Right atrium auricular region (tissue), 2 donors: ENCODE data around the gene RREB1. TPM values are rescaled to one million over a fixed set of nuclear protein-coding genes. Genes with fewer than 3 reads are reported as not detected.
A peak's percentile ranks its signal among the peaks of the same experiment; 100 is the strongest.

ENCODE experiments used
- DNase-seq: peaks from one replicate; pipeline ENCODE4 v3.0.0-alpha.2; 2019; ENCODE audit warnings: low spot score
- H3K27ac ChIP-seq, 2 donors: fragments of 200-600 bp; sonication (generic); 1 replicate in 1 of 2; 2 replicates in 1 of 2; pipeline ENCODE4 v1.5.1; 2016 to 2019
- H3K27me3 ChIP-seq, 2 donors: fragments of 200-600 bp; sonication (generic); one replicate each; pipeline versions ENCODE4 v1.5.1 to v1.6.0; 2017 to 2019
- H3K36me3 ChIP-seq: fragments of 200-600 bp; sonication (generic); one replicate; pipeline ENCODE4 v1.5.1; 2016
- H3K4me1 ChIP-seq, 2 donors: fragments of 200-600 bp; sonication (generic); one replicate each; pipeline versions ENCODE4 v1.5.1 to v1.6.0; 2017 to 2019
- H3K4me3 ChIP-seq, 2 donors: fragments of 200-600 bp; sonication (generic); 1 replicate in 1 of 2; 2 replicates in 1 of 2; pipeline ENCODE4 v1.5.1; 2017 to 2019; ENCODE audit warnings: mild to moderate bottlenecking in 1 of 2, moderate library complexity in 1 of 2
- H3K9me3 ChIP-seq, 2 donors: fragments of 200-600 bp; sonication (generic); one replicate each; pipeline ENCODE4 v1.5.1; 2019
- CTCF ChIP-seq, 2 donors: fragments of 200-600 bp; sonication (generic); IDR thresholded peaks; one replicate each; pipeline ENCODE4 v1.5.1; 2019; ENCODE audit warnings: antibody characterized with exemption in 2 of 2
- total RNA-seq, 2 donors: library from RNA; depleted of rRNA; stranded (reverse); fragments of >200 nt; gene quantifications; one replicate each; pipeline ENCODE4 v1.1.0, GENCODE V29; 2016

RREB1 gene
- total RNA-seq, 2 donors from 2014 or later = 25.5 to 30.3 TPM

- no peak for TF ChIP-seq CTCF (IDR thresholded peaks at IDR 0.05)
- H3K27me3 ChIP-seq = no peaks in the 10 kb centered on the region
- H3K4me1 ChIP-seq = peaks cover 0 to 24% of the 10 kb centered on the region in 2 donors
- H3K36me3 ChIP-seq = peaks cover 71% of the 10 kb centered on the region
- H3K27ac ChIP-seq = no peak overlapping the region
- H3K9me3 ChIP-seq = no peaks in the 10 kb centered on the region
- no peak for DNase-seq
- no peak overlapping the region for H3K4me3 ChIP-seq
Measured at GRCh38 chr6:7180751-7181150, 73.0 kb downstream of the RREB1 start.

GRCh38 chr6:7183707-7184106 is 75.9 kb downstream of the RREB1 start:
- Histone ChIP-seq H3K4me1 (peaks cover 0 to 12% of the 10 kb centered on the region in 2 donors), H3K4me3 (no peak overlapping the region), H3K27ac (no peak overlapping the region), H3K27me3 (no peaks in the 10 kb centered on the region), H3K9me3 (no peaks in the 10 kb centered on the region), H3K36me3 (peaks cover 79% of the 10 kb centered on the region)
- peak; percentile 48 for DNase-seq
- no peak for TF ChIP-seq CTCF (IDR thresholded peaks at IDR 0.05)

- Histone ChIP-seq H3K36me3 (peaks cover 83% of the 10 kb centered on the region), H3K27me3 (no peaks in the 10 kb centered on the region), H3K4me3 (no peak overlapping the region), H3K27ac (no peak overlapping the region), H3K9me3 (no peaks in the 10 kb centered on the region), H3K4me1 (peaks cover 0 to 12% of the 10 kb centered on the region in 2 donors)
- no peak for TF ChIP-seq CTCF (IDR thresholded peaks at IDR 0.05)
- peak; percentile 47 for DNase-seq
Measured at GRCh38 chr6:7184502-7184901, 76.7 kb downstream of the RREB1 start.

DNA sequence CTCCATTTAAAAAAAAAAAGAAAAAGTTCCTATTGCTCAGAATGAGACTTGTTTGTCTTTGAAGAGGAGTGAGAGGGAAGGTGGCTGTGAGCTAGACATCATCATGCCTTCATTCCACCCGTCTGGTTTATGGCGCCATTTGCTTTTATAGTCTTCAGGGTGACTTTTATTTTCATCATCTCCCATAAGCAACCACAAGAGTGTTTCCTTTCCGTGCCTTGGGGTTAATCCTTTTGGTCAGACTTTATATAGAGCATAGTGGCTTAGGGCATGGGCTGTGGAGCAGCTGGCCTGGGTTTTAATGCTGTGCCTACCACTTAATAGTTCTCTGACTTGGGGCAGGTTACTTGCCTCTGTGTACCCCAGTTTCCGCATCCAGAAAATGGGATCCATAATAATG is 77.8 kb downstream of the RREB1 start:
- H3K36me3 ChIP-seq = peaks cover 82% of the 10 kb centered on the region
- no peak for TF ChIP-seq CTCF (IDR thresholded peaks at IDR 0.05)
- H3K9me3 ChIP-seq = no peaks in the 10 kb centered on the region
- no peak overlapping the region for H3K27ac ChIP-seq
- H3K4me1 ChIP-seq = peaks cover 0 to 12% of the 10 kb centered on the region in 2 donors
- H3K4me3 ChIP-seq = no peak overlapping the region
- H3K27me3 ChIP-seq = no peaks in the 10 kb centered on the region
- DNase-seq = no peak

DNA sequence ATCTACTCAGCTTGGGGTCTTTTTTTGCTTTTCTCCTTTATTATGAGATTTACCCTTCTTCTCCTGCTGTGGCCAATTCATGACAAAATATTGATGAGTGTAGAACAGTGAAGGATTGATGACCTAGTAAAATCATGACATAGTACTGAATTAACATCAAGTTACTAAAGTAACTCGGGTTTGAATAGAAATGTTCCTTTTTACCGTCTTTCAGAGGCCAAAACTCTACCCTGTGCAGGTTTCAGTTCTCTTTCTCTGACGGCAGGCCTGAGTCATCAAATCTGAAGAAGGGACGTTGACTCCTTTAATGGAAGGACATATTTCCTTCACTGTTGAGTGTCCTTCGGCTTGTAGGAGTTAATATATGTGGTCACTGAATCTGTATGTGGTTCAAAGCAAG is 80.7 kb downstream of the RREB1 start:
- H3K4me3 ChIP-seq = no peak overlapping the region
- peaks cover 0 to 10% of the 10 kb centered on the region in 2 donors for H3K4me1 ChIP-seq
- DNase-seq = peak; percentile 54
- no peaks in the 10 kb centered on the region for H3K9me3 ChIP-seq
- H3K27ac ChIP-seq = no peak overlapping the region
- no peaks in the 10 kb centered on the region for H3K27me3 ChIP-seq
- peaks cover 57% of the 10 kb centered on the region for H3K36me3 ChIP-seq
- TF ChIP-seq CTCF (IDR thresholded peaks at IDR 0.05) = no peak

DNA sequence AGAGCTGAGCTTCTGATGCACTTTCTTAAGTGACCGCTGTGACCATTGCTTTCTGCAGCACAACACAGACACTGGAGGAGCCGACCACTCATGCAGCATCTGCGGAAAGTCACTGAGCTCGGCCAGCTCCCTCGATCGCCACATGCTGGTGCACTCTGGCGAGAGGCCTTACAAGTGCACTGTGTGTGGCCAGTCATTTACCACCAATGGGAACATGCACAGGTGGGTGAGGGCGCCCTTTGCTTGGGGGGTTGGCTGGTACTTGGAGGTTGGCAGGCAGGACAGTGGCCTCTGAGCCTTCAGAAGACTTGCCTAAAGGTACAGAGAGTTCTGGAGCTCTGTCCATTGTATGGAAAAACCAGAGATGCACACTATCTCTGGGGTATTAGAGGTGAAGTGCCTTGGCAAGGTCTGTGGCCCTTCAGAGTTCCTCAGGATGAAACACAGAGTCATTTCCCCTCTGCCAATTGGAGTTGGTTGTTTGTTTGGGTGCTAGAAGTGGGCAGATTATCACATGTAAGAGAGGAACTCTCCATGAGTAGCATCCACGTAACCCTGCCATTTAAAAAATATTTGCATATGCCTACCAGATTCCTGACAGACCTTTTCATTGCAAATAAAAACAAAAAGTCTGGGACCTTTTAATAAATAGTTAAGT is 81.5 kb downstream of the RREB1 start:
- TF ChIP-seq CTCF (IDR thresholded peaks at IDR 0.05) = no peak

More for the DNA sequence above, 81.5 kb downstream of the RREB1 start:
- Histone ChIP-seq H3K27me3 (no peaks in the 10 kb centered on the region), H3K9me3 (no peaks in the 10 kb centered on the region), H3K4me1 (peaks cover 0 to 3% of the 10 kb centered on the region in 2 donors), H3K27ac (no peak overlapping the region), H3K36me3 (peaks cover 50% of the 10 kb centered on the region), H3K4me3 (no peak overlapping the region)
- peak; percentile 30 for DNase-seq
